Measurements from ENCODE around the gene SDC3.

The SDC3 gene

DNA sequence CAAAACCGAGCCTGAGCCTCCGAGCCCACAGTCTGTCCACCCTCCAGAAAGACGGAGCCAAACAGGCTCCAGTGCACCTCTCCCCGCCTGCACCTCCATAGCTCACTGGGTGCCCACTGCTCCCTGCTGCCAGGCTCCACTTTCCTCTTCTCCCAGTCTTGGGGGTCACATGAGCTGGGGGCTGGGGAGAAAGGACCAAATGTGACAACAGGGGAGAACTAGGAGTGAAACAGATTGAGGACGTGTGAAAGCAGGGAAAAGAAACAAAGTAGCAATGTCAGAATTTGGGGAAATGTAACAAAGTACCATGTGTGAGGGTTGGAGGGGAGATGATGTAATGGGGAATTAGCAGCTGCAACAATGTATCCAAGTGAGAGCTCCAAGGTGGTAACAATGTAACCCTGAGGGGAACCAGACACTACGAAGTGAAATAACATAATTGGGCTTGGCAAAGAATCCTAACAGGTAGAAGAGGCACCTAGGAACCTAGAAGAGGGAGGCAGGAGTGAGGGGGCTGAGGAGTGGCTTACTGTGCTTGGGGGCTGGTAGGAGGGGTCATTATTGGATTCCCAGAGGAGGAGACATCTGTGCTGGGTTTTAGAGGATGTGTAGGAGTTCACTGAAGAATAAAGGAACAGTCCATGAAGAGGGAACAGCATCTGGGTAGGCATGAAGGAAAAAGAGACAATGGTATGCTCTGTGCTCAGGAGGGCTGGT lies 12.5 kb downstream of the SDC3 start:
- in situ Hi-C loops (cut with MboI; ENCODE audit: low pct_unique_long_range_greater_than_20kb, low sequenced_read_pairs, unreplicated experiment): no loop called here
- no peak for TF ChIP-seq CTCF (IDR thresholded peaks at IDR 0.05; ENCODE audit: extremely low read depth, insufficient read depth, missing control alignments)
- DNase-seq (ENCODE audit: low spot score): no peak

DNA sequence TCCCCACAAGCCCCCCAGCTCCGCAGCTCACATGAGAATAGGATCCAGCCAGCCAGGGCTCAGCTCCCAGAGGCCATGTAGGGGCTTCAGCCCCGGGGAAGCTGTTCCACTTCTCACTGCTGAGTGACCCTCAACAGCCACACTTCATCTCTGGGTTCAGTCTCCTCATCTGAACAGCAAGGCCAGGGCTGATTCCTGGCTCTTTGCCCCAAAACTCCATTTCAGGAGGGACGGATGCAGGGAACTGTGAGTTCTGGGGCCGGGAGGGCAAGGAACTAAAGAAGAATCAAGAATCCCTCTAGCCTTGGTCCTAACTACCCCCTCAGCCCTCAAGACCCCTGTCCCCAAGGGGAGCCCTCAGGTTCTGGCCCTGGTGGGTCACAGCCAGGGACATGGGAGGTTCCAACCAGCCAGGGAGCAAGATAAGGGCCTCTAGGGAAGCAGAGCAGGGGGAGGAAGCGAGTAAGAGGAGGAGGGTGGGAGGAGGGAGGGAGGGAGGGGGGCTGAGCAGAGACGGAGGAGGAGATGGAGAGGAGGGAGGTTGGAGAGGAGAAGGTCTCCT lies 13.1 kb downstream of the SDC3 start:
- no peak for TF ChIP-seq CTCF (IDR thresholded peaks at IDR 0.05; ENCODE audit: extremely low read depth, insufficient read depth, missing control alignments)
- DNase-seq (ENCODE audit: low spot score): no peak
- in situ Hi-C loops (cut with MboI; ENCODE audit: low pct_unique_long_range_greater_than_20kb, low sequenced_read_pairs, unreplicated experiment): no loop called here

- TF ChIP-seq CTCF (IDR thresholded peaks at IDR 0.05; ENCODE audit: extremely low read depth, insufficient read depth, missing control alignments): no peak
- DNase-seq (ENCODE audit: low spot score): no peak
- in situ Hi-C loops (cut with MboI; ENCODE audit: low pct_unique_long_range_greater_than_20kb, low sequenced_read_pairs, unreplicated experiment): no loop called here
Measured at GRCh38 chr1:30894508-30894973, 14.0 kb downstream of the SDC3 start.

GRCh38 chr1:30893776-30894507 lies 14.6 kb downstream of the SDC3 start:
- TF ChIP-seq CTCF (IDR thresholded peaks at IDR 0.05; ENCODE audit: extremely low read depth, insufficient read depth, missing control alignments): no peak
- in situ Hi-C loops (cut with MboI; ENCODE audit: low pct_unique_long_range_greater_than_20kb, low sequenced_read_pairs, unreplicated experiment): no loop called here
- no peak for DNase-seq (ENCODE audit: low spot score)

GRCh38 chr1:30892671-30893073 lies 15.9 kb downstream of the SDC3 start:
- DNase-seq (ENCODE audit: low spot score): no peak

GRCh38 chr1:30891227-30891552 lies 17.4 kb downstream of the SDC3 start:
- in situ Hi-C loops (cut with MboI; ENCODE audit: low pct_unique_long_range_greater_than_20kb, low sequenced_read_pairs, unreplicated experiment): no loop called here
- DNase-seq (ENCODE audit: low spot score): no peak
- TF ChIP-seq CTCF (IDR thresholded peaks at IDR 0.05; ENCODE audit: extremely low read depth, insufficient read depth, missing control alignments): no peak

More at GRCh38 chr1:30892671-30893073, 15.9 kb downstream of the SDC3 start:
- no peak for TF ChIP-seq CTCF (IDR thresholded peaks at IDR 0.05; ENCODE audit: extremely low read depth, insufficient read depth, missing control alignments)
- in situ Hi-C loops (cut with MboI; ENCODE audit: low pct_unique_long_range_greater_than_20kb, low sequenced_read_pairs, unreplicated experiment): no loop called here
